GM10248 (cell line): Measurements from ENCODE around the gene SPAG4.
A peak's percentile ranks its signal among the peaks of the same experiment; 100 is the strongest.

Experiments used
- CTCF ChIA-PET: fragments of 300-600 bp; sonication (Branson Sonifier 250); formaldehyde crosslinking; extraction: SDS; loops from one replicate; lab custom pipeline; 2021; ENCODE audit warnings: antibody characterized with exemption; lab: Yijun Ruan, JAX
- POLR2A ChIA-PET: fragments of 350-650 bp; sonication (Branson Sonifier 250); formaldehyde crosslinking; extraction: SDS; loops from one replicate; lab custom pipeline; 2020; ENCODE audit warnings: antibody characterized with exemption; lab: Yijun Ruan, JAX
- DNase-seq: peaks from one replicate; pipeline ENCODE4 v3.0.0; 2012; ENCODE audit errors: extremely low spot score
- CTCF ChIP-seq: IDR thresholded peaks from 2 replicates; pipeline ENCODE4 v1.5.1; 2012; ENCODE audit warnings: mild to moderate bottlenecking, low read depth; ENCODE audit errors: extremely low read depth, missing control alignments, control extremely low read depth

Gene SPAG4

GRCh38 chr20:35601990-35602389, 13.6 kb upstream of the SPAG4 start:
- DNase-seq = no peak

GRCh38 chr20:35602851-35603495, 12.7 kb upstream of the SPAG4 start:
- TF ChIP-seq CTCF = no peak
- CTCF ChIA-PET = interaction anchor here (1.2 to 7.6 kb wide), 3 partner anchors 15 to 139 kb away, joined by 3 to 87 read pairs (median 6); partner anchors contain the start of gene SPAG4
- no peak for DNase-seq
- POLR2A ChIA-PET = no interaction called here

More at GRCh38 chr20:35601990-35602389, 13.6 kb upstream of the SPAG4 start:
- ChIA-PET POLR2A (no interaction called here), CTCF (interaction anchor here (0.9 to 7.6 kb wide), 5 partner anchors 13 to 352 kb away, joined by 3 to 87 read pairs (median 4); partner anchors contain the start of gene SPAG4)
- TF ChIP-seq CTCF = no peak

- POLR2A ChIA-PET = no interaction called here
- CTCF ChIA-PET = interaction anchor here (1.0 to 7.6 kb wide), 7 partner anchors 9 to 281 kb away, joined by 3 to 87 read pairs (median 3); partner anchors contain the start of gene SPAG4
- no peak for DNase-seq
- TF ChIP-seq CTCF = no peak
Measured at GRCh38 chr20:35603695-35604448, 11.8 kb upstream of the SPAG4 start.

- peak; percentile 36 for TF ChIP-seq CTCF
- ChIA-PET CTCF (interaction anchor here (1.0 to 7.6 kb wide), 7 partner anchors 9 to 280 kb away, joined by 3 to 87 read pairs (median 3); partner anchors contain the start of gene SPAG4), POLR2A (no interaction called here)
- no peak for DNase-seq
Measured at GRCh38 chr20:35604449-35604747, 11.2 kb upstream of the SPAG4 start.

GRCh38 chr20:35606127-35606526, 9.5 kb upstream of the SPAG4 start:
- ChIA-PET CTCF (interaction anchor here (1.7 to 7.6 kb wide), 3 partner anchors 11 to 278 kb away, joined by 4 to 87 read pairs (median 15); partner anchors contain the start of gene SPAG4), POLR2A (no interaction called here)
- no peak for TF ChIP-seq CTCF
- DNase-seq = no peak

GRCh38 chr20:35607003-35607735, 8.5 kb upstream of the SPAG4 start:
- ChIA-PET CTCF (interaction anchor here (1.8 to 7.6 kb wide), 3 partner anchors 11 to 144 kb away, joined by 5 to 87 read pairs (median 15); partner anchors contain the start of gene SPAG4), POLR2A (no interaction called here)
- TF ChIP-seq CTCF = no peak
- DNase-seq = no peak
